Activated CD4-positive, alpha-beta T cell treated with anti-CD3 and anti-CD28 coated beads for 1 hour (primary cell): ENCODE data around the gene ANKRD52.
"Not testable (repeated sequence)": the region's sequence is repeated elsewhere in the genome, so short reads cannot be mapped to it uniquely, and the experiment has no call there.

ENCODE experiments used
- DNase-seq: peaks from one replicate; pipeline ENCODE4 v3.0.0-alpha.2; 2020

Gene ANKRD52

DNA sequence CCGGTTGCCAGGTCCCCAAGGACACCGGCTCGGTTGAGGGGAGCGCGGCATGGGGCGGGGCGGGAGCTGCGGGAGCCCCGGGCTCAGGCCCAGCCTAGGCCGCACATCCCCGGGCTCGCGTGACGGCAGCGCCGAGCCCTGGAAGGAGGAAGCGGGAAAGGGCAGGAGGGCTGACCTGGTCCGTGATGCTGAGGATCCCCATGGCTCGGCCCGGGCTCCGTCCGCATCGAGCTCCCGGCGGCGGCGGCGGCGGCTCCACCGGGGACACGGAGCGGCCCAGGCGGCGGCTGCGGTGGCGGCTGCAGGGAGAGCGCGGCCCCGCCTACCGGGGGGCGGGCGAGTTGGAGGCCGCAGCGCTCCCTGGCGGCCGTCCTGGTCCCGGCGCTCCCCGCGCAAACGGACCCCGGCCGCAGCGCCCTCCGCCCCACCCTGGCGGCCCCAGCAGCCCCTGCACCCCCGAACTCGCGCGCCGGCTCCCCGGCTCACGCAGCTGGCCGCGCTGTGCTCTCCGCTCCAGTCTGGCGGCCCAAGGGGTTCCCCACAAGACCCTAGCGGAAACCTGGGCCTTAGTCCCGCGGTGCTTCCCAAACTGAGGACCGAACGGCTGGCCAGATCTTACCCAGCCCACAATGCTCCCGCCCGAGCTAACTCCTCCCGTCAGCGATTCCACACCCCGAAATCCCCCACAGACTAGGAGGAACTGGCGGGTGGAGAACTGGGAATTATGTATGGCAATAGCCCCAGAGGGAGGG lies at the start of gene ANKRD52:
Gene ANKRD52 (minus strand): TSS at position 317 of the 752 bp plus-strand sequence. CDS start 115 bp downstream, at position 202.
- peak; percentile 66 for DNase-seq

DNA sequence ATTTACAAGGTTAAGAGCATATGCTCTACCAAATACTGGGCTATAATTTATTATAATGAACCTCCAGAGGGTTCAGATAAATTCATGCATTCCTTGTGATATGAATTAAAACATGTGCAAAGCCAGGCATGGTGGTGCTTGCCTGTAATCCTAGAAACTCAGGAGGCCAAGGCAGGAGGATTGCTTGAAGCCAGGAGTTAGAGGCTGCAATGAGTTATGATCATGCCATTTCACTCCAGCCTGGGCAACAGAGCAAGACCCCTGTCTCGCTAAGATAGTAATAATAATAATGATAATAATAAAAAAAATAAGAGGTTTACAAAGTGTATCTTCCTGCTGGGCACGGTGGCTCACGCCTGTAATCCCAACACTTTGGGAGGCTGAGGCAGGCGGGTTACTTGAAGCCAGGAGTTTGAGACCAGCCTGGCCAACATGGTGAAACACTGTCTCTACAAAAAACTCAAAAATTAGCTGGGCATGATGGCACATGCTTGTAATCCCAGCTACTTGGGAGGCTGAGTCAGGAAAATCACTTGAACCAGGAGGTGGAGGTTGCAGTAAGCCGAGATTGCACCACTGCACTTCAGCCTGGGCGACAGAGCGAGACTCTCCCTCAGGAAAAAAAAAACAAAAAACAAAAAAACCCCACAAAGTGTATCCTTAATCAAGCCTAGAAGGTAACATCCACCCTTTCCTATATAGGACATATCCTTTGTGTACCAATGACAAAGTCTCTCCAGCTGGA lies 49.2 kb upstream of the ANKRD52 start:
- DNase-seq = no peak

DNA sequence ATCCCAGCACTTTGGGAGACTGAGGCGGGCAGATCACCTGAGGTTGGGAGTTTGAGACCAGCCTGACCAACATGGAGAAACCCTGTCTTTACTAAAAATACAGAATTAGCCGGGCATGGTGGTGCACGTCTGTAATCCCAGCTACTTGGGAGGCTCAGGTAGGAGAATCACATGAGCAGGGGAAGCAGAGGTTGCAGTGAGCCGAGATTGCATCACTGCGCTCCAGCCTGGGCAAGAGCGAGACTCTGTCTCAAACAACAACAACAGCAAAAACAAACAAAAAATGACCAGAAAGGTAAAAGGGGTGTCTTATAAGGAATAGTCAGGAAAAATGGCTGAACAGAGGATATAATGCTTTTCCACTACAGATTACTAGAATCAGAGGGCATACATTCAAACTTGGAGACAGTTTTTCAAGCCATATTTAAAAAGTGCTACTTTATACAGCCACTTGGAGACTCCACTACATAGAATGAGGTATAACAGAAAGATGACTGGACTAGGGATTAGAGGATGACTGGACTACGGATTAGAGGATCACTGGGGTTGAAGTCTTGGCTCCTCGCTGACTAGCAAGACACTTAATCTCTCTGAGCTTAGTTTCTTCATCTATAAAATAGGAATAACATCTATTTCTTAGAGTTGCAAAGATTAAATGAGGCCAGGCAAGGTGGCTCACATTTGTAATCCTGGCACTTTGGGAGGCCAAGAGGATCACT lies 46.8 kb upstream of the ANKRD52 start:
- DNase-seq = no peak

DNA sequence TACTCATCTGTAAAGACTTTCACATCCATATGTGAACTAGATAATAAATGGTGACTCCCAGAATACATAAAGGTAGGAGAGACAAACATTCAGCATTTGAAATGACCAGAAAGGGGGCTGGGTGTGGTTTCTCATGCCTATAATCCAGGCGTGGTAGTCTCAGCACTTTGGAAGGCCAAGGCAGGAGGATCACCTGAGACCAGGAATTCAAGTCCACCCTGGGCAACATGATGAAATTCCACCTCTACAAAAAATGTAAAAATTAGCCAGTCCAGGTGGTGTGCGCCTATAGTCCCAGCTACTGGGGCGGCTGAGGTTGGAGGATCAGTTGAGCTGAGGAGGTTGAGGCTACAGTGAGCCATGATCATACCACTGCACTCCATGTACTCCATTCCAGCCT lies 46.1 kb upstream of the ANKRD52 start:
- no peak for DNase-seq

DNA sequence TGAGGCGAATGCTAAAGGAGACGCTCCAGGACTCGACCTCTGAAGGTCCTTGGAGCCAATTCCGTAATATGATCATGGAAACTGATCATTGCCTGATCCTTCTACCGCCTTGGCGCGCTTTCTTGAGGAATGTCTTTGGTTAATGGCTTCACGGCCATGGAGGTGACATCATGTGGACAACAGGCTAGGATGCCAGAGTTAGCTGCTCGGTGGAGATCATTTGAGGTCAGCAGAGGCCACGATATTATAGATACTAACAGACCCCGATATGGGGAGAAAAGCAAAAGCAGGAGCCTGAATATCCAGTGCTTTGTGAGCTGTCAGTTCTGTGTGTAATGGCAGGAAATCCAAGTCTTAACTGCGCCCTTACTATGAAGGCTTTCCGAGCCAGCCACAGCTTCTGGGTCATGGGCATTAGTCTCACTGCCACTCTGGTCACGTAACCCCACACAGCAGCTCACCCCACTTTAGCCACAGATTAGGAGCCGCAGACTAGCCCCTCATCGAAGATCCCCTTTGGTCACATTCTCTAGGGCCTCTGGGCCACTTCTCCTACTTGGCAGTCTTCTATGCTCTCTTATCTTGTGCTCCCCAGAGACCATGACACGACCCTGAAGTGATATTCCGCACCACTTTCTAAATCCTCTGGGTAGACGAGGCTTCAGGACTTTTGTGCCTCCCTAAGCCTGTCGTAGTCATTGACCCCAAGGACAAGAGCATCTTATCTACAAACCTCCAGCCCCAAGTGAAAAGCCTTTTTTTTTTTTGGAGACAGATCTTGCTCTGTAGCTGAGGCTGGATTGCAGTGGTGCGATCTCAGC lies 42.7 kb upstream of the ANKRD52 start:
- no peak for DNase-seq

DNA sequence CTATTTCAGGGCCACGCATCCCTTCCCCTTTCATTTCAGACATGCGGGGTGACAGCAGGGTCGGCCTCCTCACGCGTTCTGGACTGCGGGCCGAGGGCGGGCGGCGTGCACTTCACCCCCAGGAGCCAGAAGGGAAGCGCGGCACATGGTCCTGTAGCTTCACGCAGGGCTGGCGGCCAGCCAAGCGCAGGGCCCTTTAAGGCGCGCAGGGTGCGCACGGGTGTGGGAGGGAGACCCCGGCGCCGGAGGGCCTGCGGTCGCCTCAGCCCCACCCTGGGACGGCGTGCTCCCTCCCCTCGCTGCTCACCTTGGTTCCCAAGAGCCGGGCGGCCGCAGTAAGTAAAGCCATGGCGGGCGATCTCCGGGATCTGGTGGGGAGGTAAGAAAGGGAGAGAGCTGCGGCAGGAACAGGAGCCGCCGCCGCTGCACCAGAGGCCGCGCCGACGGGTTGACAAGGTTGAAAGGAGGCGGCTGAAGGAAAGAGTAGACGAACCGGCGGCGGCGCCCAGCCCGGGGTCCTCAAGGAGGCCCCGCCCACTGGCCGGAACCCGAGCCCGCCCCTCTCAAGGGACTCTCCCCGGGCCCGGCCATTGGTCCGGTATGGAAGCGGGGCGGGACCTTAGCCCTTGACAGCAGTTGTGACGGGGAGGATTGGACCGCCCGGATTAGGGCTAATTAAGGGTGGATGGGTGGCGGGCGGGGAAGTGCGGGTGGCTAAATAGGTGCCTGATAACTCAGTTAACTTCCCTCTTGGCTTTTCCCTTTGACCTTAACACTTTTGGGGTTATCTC lies 41.9 kb upstream of the ANKRD52 start, which contains the start of gene CS:
Gene CS (minus strand): TSS at position 478 of the 791 bp plus-strand sequence. CDS start 129 bp downstream, at position 349.
- DNase-seq = peak; percentile 97

DNA sequence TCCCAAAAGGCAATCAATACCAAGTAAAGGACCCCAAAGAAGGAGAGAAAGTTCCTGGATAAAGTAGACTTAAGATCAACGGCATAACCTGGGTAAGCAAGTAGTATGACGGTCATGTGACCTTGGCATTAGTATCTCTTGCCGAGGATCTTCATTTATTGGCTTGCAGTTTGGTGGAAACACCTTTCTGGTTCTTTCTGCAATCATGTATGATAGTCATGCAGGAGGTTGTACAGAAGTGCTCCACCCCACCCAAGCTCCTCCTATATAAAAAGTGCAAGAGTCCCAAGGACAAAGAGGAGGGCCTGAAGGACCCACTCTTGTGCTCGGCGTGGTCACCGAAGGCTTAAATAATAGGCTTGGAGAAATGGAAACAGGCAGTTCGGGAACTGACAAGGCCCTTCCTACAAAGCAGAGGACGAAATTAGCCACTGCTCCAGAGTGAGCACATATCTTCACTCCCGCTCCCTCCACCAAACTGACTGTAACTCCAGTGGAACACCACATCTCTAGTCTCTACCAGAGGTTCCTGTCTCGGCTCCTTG lies 41.2 kb upstream of the ANKRD52 start:
- DNase-seq = peak; percentile 8

DNA sequence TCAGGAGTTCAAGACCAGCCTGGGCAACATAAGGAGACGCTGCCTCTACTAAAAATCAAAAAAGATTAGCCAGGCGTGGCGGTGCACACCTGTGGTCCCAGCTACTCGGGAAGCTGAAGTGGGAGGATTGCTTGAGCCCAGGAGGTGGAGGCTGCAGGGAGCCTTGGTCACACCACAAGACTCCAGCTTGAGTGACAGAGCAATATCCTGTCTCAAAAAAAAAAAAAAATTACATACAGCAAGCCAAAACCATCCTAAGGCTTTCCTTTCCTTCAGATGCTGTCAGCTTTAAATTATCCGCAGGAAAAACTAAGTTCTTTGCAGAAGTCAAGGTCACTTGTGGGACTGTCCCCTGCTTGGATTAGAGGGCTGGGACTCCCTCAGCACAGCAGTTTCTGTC lies 40.6 kb upstream of the ANKRD52 start:
- no peak for DNase-seq

DNA sequence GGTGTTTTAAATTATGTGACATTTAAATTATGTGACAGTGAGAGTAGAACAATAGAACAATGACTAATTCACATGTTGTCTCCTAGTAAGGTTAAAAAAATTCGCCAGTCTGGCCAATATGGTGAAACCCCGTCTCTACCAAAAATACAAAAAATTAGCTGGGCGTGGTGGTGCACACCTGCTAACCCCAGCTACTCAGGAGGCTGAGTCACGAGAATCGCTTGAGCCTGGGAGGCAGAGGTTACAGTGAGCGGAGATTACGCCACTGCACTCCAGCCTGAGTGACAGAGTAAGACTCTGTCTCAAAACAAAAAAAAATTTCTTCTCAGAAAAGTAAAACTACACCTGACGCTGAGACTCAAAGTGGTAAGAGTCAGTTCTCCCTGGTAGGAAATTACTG lies 39.2 kb upstream of the ANKRD52 start:
- DNase-seq = no peak

DNA sequence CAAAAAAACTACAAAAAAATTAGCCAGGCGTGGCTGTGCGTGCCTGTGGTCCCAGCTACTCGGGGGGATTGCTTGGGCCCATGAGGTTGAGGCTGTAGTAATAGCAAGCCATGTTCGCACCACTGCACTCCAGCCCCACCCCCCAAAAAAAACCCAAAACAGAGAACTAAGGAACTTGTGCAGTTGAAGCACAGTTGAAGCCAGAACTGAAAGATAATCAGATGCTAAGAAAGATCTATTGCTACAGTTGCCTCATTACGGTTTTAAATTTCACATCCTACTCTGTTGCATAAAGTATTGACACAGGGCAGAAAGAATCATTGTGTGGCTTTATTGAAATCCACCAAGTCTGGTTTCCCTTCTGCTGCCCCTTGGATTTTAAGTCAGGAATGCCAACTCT lies 38.1 kb upstream of the ANKRD52 start:
- no peak for DNase-seq

DNA sequence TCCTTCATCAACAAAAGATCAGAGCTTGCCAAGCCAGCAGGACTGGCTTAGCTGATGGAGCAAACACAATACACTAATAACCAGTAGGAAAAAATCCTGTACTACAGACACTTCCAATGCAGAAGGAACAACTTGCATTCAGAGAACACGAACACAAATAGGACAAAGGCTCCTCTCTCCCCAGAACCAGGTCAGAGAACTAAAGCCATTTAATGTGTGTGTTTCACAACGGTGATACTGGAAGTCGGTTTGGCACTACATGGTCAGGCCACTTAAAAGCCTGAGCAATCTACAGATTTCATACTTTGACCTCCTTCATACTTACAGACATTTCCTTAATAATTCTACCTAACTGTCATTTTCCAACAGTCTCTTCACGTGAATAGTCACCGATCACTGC lies 35.6 kb upstream of the ANKRD52 start:
- DNase-seq = no peak

DNA sequence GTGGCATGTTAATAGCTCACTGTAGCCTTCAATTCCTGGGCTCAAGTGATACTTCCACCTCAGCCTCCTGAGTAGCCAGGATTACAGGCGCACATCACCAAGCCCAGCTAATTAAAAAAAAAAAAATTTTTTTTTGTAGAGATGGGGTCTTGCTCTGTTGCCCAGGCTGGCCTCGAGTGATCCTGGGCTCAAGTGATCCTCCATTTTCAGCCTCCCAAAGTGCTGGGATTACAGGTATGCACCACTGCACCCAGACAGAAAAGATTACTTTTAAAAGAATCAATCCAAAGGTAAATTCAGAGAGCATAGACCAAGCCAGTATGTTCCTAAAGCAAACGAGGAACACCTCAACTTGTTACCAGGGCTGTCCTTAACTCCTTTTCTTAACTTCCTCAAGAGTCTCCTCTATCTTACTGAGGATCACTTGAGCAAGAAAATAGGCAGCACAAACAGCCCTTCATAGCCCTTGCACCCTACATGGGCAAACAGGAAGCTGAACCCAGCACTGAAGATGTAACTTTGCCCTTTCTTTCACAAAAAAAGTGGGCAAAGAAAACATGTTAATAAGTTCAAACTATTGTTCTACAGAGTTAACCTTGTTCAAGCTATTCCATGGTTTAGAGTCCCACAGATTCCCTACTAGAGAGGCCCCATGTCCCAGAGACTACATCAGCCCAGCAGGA lies 30.7 kb upstream of the ANKRD52 start:
- DNase-seq = no peak

DNA sequence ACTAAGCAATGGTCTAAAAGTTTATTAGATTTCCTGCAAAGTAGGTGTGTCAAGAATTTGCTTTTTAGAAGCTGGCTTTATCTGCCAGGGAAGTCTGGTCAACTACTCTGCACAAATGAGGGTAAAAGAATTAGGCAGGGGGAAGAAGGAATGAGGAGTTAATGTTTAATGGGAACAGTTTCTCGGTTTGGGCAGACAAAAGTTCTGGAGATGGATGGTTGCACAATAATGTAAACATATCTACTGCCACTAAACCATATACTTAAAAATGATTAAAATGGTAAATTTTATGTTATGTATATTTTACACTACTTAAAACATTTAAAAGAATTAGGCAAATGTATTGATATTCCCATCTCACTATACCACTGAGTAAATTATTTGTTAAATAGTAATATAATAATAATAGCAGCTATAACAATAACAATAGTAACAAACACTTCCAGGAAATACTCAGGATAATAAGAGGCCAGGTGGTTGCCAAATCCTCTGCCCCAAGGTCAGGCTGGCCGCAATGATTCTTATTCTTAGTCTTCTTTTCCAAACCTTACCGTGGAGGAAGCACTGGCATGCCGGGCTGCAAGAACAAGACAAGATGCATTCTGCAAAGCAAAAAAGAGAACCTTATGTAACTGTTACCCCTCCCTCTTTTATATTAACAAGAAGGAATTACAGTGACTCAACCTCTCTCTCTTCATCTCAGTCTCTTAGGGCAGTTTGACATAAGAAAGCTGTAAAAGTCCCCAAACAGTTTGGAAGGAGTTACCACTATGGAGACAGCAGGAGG lies 28.1 kb upstream of the ANKRD52 start:
- no peak for DNase-seq

DNA sequence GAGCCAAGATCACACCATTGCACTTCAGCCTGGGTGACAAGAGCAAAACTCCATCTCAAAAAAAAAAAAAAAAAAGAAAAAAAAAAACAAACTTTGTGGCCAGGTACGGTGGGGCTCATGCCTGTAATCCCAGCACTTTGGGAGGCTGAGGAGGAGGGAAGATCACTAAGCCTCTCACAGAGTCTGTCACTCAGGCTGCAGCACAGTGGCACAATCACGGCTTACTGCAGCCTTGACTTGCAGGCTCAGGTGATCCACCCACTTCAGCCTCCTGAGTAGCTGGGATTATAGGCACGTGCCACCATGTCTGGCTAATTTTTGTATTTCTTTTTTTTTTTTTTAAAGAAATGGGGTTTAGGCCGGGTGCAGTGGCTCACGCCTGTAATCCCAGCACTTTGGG lies 26.1 kb upstream of the ANKRD52 start:
- DNase-seq = not testable (repeated sequence)

DNA sequence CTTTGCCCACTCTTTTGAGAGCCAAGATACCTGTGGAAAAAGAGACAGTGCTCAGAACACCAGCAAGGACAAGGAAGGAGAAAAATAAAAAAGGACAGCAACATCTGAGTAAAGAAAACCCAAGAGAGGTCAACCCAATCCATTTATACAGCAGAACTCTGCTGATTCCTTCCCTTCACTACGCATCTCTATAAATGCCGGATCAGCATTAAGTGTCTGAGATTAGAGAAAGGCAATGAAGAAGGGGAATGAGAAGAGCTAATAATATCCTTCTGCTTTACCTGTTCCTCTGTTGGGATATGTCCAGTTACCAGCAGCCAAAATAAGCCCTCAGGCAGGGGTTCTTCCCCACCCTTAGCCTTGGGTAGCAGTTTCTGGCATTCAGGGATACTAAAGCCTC lies 24.4 kb upstream of the ANKRD52 start:
- DNase-seq = no peak

DNA sequence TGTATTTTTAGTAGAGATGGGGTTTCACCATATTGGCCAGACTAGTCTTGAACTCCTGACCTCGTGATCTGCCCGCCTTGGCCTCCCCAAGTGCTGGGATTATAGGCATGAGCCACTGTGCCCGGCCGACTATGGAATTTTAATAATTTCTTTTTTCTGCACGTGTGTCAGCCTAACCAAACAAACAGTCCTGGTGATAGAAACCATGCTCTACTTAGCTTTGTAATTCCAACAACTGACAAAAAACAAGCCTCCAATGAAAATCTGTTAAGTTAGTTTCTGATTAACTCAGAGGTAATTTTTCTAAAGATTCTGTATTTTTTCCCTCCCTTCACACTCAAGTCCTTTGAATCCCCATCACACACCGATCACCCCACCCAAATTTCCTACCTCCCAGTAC lies 23.8 kb upstream of the ANKRD52 start:
- DNase-seq = no peak

DNA sequence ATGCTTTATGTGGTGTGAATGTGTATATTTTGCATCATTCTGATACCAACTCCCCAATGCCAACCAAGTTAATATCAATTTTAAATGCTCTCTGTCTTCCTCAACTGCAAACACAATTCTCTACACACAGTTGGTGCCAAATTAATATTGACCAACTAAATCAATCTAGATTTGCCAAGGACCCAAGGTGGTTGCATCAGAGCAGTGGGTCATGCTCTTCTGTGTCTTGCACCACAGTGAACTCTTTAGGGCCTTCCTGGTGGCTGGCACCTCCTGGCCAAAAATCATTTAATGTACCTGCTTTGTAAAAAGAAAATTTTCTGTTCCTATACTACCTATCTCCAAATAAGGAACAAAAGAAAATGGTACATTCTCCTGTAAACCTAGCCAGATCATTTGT lies 22.7 kb upstream of the ANKRD52 start:
- DNase-seq = no peak

DNA sequence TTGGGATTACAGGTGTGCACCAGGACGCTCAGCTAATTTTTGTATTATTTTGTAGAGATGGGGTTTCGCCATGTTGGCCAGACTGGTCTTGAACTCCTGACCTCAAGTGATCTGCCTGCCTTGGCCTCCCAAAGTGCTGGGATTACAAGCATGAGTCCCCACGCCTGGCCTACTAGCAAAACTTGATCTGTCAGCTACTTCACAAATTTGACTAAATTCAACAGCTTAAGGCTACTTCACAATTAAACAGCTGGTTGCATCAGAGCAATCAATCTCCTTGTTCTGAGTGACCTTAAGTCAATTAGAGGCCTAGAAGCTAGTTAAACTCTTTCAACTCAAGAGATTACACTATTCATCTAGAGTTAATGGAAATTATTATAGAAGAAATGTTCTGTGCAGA lies 20.7 kb upstream of the ANKRD52 start:
- no peak for DNase-seq

DNA sequence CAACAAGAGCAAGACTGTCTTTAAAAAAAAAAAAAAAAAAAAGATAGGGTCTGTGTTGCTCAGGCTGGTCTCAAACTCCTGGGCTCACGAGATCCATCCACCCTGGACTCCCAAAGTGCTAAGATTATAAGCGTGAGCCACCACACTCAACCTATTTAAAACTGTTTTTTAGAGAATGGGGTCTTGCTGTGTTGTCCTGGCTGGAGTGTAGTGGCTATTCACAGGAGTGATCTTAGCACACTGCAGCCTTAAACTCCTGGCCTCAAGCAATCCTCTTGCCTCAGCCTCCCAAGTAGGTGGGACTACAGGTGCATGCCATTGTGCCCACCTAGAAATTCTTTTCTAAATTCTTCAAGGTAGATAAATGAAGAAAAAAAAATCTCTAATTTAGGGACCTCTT lies 16.1 kb upstream of the ANKRD52 start:
- DNase-seq = no peak

DNA sequence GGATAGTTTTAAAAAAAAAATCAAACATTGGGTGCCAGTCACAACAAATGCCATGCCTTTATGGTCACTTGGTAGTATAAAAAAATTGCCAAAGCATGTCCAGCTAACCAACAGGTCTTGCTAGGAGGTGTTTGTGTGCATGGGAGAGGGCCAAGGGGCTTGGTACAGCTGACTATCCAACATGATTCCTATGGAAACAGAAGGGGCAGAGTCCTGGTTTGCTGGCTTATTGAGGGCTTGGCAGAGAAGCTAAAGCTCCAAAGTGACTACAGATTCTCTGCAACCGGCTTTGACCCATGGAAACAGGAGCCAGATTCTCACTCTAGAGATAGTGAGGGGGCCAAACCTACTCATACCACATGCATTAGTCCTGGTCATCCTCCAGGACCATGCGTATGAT lies 14.3 kb upstream of the ANKRD52 start:
- not testable (repeated sequence) for DNase-seq
